Calu3 (cell line): Measurements from ENCODE around the gene R3HDM1. TPM values are rescaled to one million over a fixed set of nuclear protein-coding genes. Genes with fewer than 3 reads are reported as not detected.

Experiments used
- BruUV-seq: library from RNA; stranded (reverse); fragments of 400-500 nt; replicated peaks from 2 replicates; lab custom pipeline; 2021; lab: Mats Ljungman, UMichigan
- CTCF ChIA-PET: fragments of 300-600 bp; sonication (Branson Sonifier 250); formaldehyde crosslinking; loops from one replicate; lab custom pipeline; 2022; ENCODE audit warnings: antibody characterized with exemption; lab: Charles Lee
- DNase-seq: peaks from one replicate; pipeline ENCODE4 v3.0.0; 2022
- H3K27ac Mint-ChIP-seq: one replicate; pipeline ENCODE4 v1.8.0; 2022; ENCODE audit warnings: mixed read lengths; ENCODE audit not compliant: unreplicated experiment
- H3K27me3 Mint-ChIP-seq: one replicate; pipeline ENCODE4 v1.8.0; 2022; ENCODE audit warnings: mixed read lengths; ENCODE audit not compliant: unreplicated experiment
- H3K36me3 Mint-ChIP-seq: one replicate; pipeline ENCODE4 v1.8.0; 2022; ENCODE audit warnings: mild to moderate bottlenecking, moderate library complexity, mixed read lengths; ENCODE audit not compliant: insufficient read depth, unreplicated experiment
- H3K4me1 Mint-ChIP-seq: one replicate; pipeline ENCODE4 v1.8.0; 2022; ENCODE audit warnings: mild to moderate bottlenecking, low read depth, mixed read lengths; ENCODE audit not compliant: unreplicated experiment
- H3K4me3 Mint-ChIP-seq: one replicate; pipeline ENCODE4 v1.8.0; 2022; ENCODE audit warnings: mild to moderate bottlenecking, low read depth, moderate library complexity, mixed read lengths; ENCODE audit not compliant: unreplicated experiment
- H3K9me3 Mint-ChIP-seq: one replicate; pipeline ENCODE4 v1.8.0; 2022; ENCODE audit warnings: low read depth, mixed read lengths; ENCODE audit not compliant: unreplicated experiment
- CTCF ChIP-seq: fragments of 200-600 bp; IDR thresholded peaks from one replicate; pipeline ENCODE4 v1.8.0; 2022; ENCODE audit warnings: antibody characterized with exemption; ENCODE audit not compliant: unreplicated experiment
- intact Hi-C: fragments of 100-400 bp; cut with micrococcal nuclease; formaldehyde crosslinking; loops from one replicate; pipeline ENCODE4 v1.10.0; 2022; ENCODE audit not compliant: unreplicated experiment
- total RNA-seq: library from RNA; stranded (reverse); gene quantifications from 2 replicates; pipeline ENCODE4 v1.2.3, GENCODE V29; 2022

R3HDM1 gene
- total RNA-seq, 1 experiment from 2014 or later, result 46.1 TPM

- DNase-seq, result no peak
- intact Hi-C loops, result no loop called here
- CTCF ChIA-PET, result no interaction called here
- Mint-ChIP-seq H3K27ac (no peak overlapping the region), H3K36me3 (peaks cover 4% of the 10 kb centered on the region), H3K4me1 (no peaks in the 10 kb centered on the region), H3K4me3 (no peak overlapping the region), H3K27me3 (no peaks in the 10 kb centered on the region), H3K9me3 (no peaks in the 10 kb centered on the region)
- TF ChIP-seq CTCF, result no peak
- no TSS peak for BruUV-seq
These were observed 144.7 kb downstream of the R3HDM1 start for GRCh38 chr2:135676031-135676430.

DNA sequence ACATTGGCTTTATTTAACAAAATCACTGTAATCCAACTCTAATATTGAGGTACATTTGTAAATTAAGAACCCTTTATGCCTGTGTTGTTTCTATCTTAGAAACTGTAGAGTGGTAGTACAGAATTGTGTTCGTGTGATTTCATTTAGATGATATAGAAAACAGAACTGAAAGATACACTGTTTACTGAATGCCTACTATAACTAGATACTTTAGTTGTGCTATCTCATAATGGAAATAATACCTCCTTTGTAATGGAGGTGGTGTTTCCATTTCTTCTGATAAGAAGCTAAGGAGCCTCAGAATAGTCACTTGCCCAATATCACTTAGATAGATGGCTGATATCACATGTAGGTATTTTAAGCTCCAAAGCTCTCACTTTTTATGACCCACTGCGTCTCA is 147.8 kb downstream of the R3HDM1 start:
- TF ChIP-seq CTCF, result no peak
- DNase-seq, result no peak
- Mint-ChIP-seq H3K4me3 (no peak overlapping the region), H3K4me1 (no peaks in the 10 kb centered on the region), H3K27me3 (no peaks in the 10 kb centered on the region), H3K36me3 (peaks cover 4% of the 10 kb centered on the region), H3K9me3 (no peaks in the 10 kb centered on the region), H3K27ac (no peak overlapping the region)
- intact Hi-C loops, result no loop called here
- no TSS peak for BruUV-seq
- CTCF ChIA-PET, result interaction anchor here (0.7 kb wide), 1 partner anchor 74 kb away, joined by 4 read pairs; no protein-coding TSS in a partner anchor

GRCh38 chr2:135685361-135685760 is 154.1 kb downstream of the R3HDM1 start:
- intact Hi-C loops, result no loop called here
- Mint-ChIP-seq H3K9me3 (no peaks in the 10 kb centered on the region), H3K4me3 (no peak overlapping the region), H3K27ac (no peak overlapping the region), H3K36me3 (no peaks in the 10 kb centered on the region), H3K4me1 (no peaks in the 10 kb centered on the region), H3K27me3 (no peaks in the 10 kb centered on the region)
- no TSS peak for BruUV-seq
- TF ChIP-seq CTCF, result no peak
- no peak for DNase-seq
- CTCF ChIA-PET, result interaction anchor here (0.6 kb wide), 1 partner anchor 235 kb away, joined by 3 read pairs; no protein-coding TSS in a partner anchor

DNA sequence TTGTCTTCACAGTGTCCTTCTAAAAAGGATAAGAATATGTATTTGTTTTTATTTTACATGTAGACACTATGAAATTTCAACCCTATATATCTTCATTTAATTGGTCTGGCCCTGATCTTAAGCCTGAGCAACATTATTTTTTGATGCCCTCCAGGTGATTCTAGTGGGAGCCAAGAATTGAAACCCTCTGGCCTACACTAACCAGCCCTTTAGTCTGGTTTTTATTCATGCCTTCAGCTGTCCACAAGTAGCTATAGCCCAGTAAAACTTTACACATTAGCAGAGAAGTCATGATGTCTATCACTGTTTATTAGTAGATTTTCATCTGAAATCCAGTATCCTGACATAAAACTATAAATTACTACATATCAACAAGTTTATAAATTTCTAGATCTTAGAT is 157.7 kb downstream of the R3HDM1 start:
- Mint-ChIP-seq H3K27me3 (no peaks in the 10 kb centered on the region), H3K4me1 (no peaks in the 10 kb centered on the region), H3K4me3 (no peak overlapping the region), H3K36me3 (peaks cover 7% of the 10 kb centered on the region), H3K27ac (no peak overlapping the region), H3K9me3 (no peaks in the 10 kb centered on the region)
- intact Hi-C loops, result no loop called here
- TF ChIP-seq CTCF, result no peak
- no peak for DNase-seq
- CTCF ChIA-PET, result no interaction called here
- BruUV-seq, result no TSS peak
